Measurements from ENCODE around the gene MSN. TPM values are rescaled to one million over a fixed set of nuclear protein-coding genes. Genes with fewer than 3 reads are reported as not detected.

Gene MSN
- total RNA-seq, 2 donors from 2014 or later, result 125 to 256 TPM

GRCh38 chrX:65745992-65746391 lies 78.5 kb downstream of the MSN start:
- no peak for DNase-seq (ENCODE audit: low spot score)
- Histone ChIP-seq H3K27ac (no peak overlapping the region), H3K36me3 (peaks cover 6% of the 10 kb centered on the region), H3K4me1 (peaks cover 0 to 4% of the 10 kb centered on the region in 2 donors), H3K9me3 (no peaks in the 10 kb centered on the region), H3K27me3 (no peaks in the 10 kb centered on the region), H3K4me3 (no peak overlapping the region)
- no peak for TF ChIP-seq CTCF (IDR thresholded peaks at IDR 0.05)

GRCh38 chrX:65750674-65751469 lies 83.4 kb downstream of the MSN start:
- no peak for TF ChIP-seq CTCF (IDR thresholded peaks at IDR 0.05)
- no peaks in the 10 kb centered on the region for H3K27me3 ChIP-seq
- no peaks in the 10 kb centered on the region for H3K36me3 ChIP-seq
- H3K4me3 ChIP-seq, result no peak overlapping the region
- DNase-seq (ENCODE audit: low spot score), result no peak
- H3K4me1 ChIP-seq, result no peaks in the 10 kb centered on the region
- H3K9me3 ChIP-seq, result peaks cover 0 to 9% of the 10 kb centered on the region in 2 donors
- no peak overlapping the region for H3K27ac ChIP-seq

- no peak for TF ChIP-seq CTCF (IDR thresholded peaks at IDR 0.05)
- Histone ChIP-seq H3K27ac (no peak overlapping the region), H3K27me3 (no peaks in the 10 kb centered on the region), H3K4me1 (no peaks in the 10 kb centered on the region), H3K4me3 (no peak overlapping the region), H3K9me3 (peaks cover 0 to 9% of the 10 kb centered on the region in 2 donors), H3K36me3 (no peaks in the 10 kb centered on the region)
- no peak for DNase-seq (ENCODE audit: low spot score)
These were observed 84.1 kb downstream of the MSN start for GRCh38 chrX:65751519-65751918.

GRCh38 chrX:65752294-65752693 lies 84.8 kb downstream of the MSN start:
- TF ChIP-seq CTCF (IDR thresholded peaks at IDR 0.05), result no peak
- no peak overlapping the region for H3K4me3 ChIP-seq
- peaks cover 0 to 9% of the 10 kb centered on the region in 2 donors for H3K9me3 ChIP-seq
- no peaks in the 10 kb centered on the region for H3K36me3 ChIP-seq
- H3K27ac ChIP-seq, result no peak overlapping the region
- DNase-seq (ENCODE audit: low spot score), result no peak
- H3K27me3 ChIP-seq, result no peaks in the 10 kb centered on the region
- H3K4me1 ChIP-seq, result no peaks in the 10 kb centered on the region

- no peak overlapping the region for H3K27ac ChIP-seq
- TF ChIP-seq CTCF (IDR thresholded peaks at IDR 0.05), result no peak
- H3K9me3 ChIP-seq, result peaks cover 0 to 14% of the 10 kb centered on the region in 2 donors
- H3K4me1 ChIP-seq, result no peaks in the 10 kb centered on the region
- no peak overlapping the region for H3K4me3 ChIP-seq
- no peaks in the 10 kb centered on the region for H3K36me3 ChIP-seq
- no peaks in the 10 kb centered on the region for H3K27me3 ChIP-seq
- no peak for DNase-seq (ENCODE audit: low spot score)
These were observed 88.3 kb downstream of the MSN start for GRCh38 chrX:65755786-65756185.

GRCh38 chrX:65757943-65758342 lies 90.5 kb downstream of the MSN start:
- no peak for TF ChIP-seq CTCF (IDR thresholded peaks at IDR 0.05)
- Histone ChIP-seq H3K27me3 (no peaks in the 10 kb centered on the region), H3K9me3 (peaks cover 0 to 21% of the 10 kb centered on the region in 2 donors), H3K27ac (no peak overlapping the region), H3K36me3 (no peaks in the 10 kb centered on the region), H3K4me1 (no peaks in the 10 kb centered on the region), H3K4me3 (no peak overlapping the region)
- no peak for DNase-seq (ENCODE audit: low spot score)

All from right atrium auricular region (tissue), 2 donors.